GM21360 (cell line): ENCODE data around the gene KNL1.
"Not testable (repeated sequence)": the region's sequence is repeated elsewhere in the genome, so short reads cannot be mapped to it uniquely, and the experiment has no call there.

ENCODE experiments used
- ATAC-seq: cut with Tn5 transposase; IDR thresholded peaks from one replicate; pipeline ENCODE4 v1.9.1; 2021; ENCODE audit warnings: mild to moderate bottlenecking, moderate library complexity; ENCODE audit not compliant: unreplicated experiment

Gene KNL1

GRCh38 chr15:40578892-40579291 lies 15.2 kb upstream of the KNL1 start:
- ATAC-seq, result no peak

GRCh38 chr15:40581796-40582195 lies 12.3 kb upstream of the KNL1 start:
- ATAC-seq, result not testable (repeated sequence)

GRCh38 chr15:40582726-40583246 lies 11.3 kb upstream of the KNL1 start:
- ATAC-seq, result no peak

- no peak for ATAC-seq
These were observed 9.9 kb upstream of the KNL1 start for GRCh38 chr15:40584191-40584590.

- ATAC-seq, result no peak
These were observed 3.4 kb upstream of the KNL1 start for GRCh38 chr15:40590667-40591050.

GRCh38 chr15:40591389-40591788 lies 2.7 kb upstream of the KNL1 start:
- no peak for ATAC-seq

- ATAC-seq, result no peak
These were observed 884 bp upstream of the KNL1 start for GRCh38 chr15:40593165-40593564.

GRCh38 chr15:40594429-40594836 lies 384 bp downstream of the KNL1 start:
- peak; percentile 45 for ATAC-seq

GRCh38 chr15:40595219-40595618 lies 1.2 kb downstream of the KNL1 start:
- no peak for ATAC-seq

- ATAC-seq, result no peak
These were observed 1.7 kb downstream of the KNL1 start for GRCh38 chr15:40595773-40596172.

GRCh38 chr15:40597024-40597423 lies 3.0 kb downstream of the KNL1 start:
- no peak for ATAC-seq

GRCh38 chr15:40598126-40598525 lies 4.1 kb downstream of the KNL1 start:
- no peak for ATAC-seq

- ATAC-seq, result no peak
These were observed 4.6 kb downstream of the KNL1 start for GRCh38 chr15:40598672-40599071.

GRCh38 chr15:40600956-40601355 lies 6.9 kb downstream of the KNL1 start:
- no peak for ATAC-seq

GRCh38 chr15:40603935-40604334 lies 9.9 kb downstream of the KNL1 start:
- no peak for ATAC-seq

- no peak for ATAC-seq
These were observed 19.0 kb downstream of the KNL1 start for GRCh38 chr15:40613080-40613479.

- no peak for ATAC-seq
These were observed 24.0 kb downstream of the KNL1 start for GRCh38 chr15:40618023-40618422.

- no peak for ATAC-seq
These were observed 24.9 kb downstream of the KNL1 start for GRCh38 chr15:40618906-40619305.

GRCh38 chr15:40623361-40623760 lies 29.3 kb downstream of the KNL1 start:
- no peak for ATAC-seq

- no peak for ATAC-seq
These were observed 36.3 kb downstream of the KNL1 start for GRCh38 chr15:40630313-40630712.

GRCh38 chr15:40633178-40633577 lies 39.1 kb downstream of the KNL1 start:
- ATAC-seq, result no peak

GRCh38 chr15:40637221-40637745 lies 43.2 kb downstream of the KNL1 start:
- ATAC-seq, result no peak

GRCh38 chr15:40639677-40640076 lies 45.6 kb downstream of the KNL1 start:
- no peak for ATAC-seq
